Measurements from ENCODE around the gene PNMA5.
"Not testable (repeated sequence)": the region's sequence is repeated elsewhere in the genome, so short reads cannot be mapped to it uniquely, and the experiment has no call there.

- TF ChIP-seq, protein P1, sequence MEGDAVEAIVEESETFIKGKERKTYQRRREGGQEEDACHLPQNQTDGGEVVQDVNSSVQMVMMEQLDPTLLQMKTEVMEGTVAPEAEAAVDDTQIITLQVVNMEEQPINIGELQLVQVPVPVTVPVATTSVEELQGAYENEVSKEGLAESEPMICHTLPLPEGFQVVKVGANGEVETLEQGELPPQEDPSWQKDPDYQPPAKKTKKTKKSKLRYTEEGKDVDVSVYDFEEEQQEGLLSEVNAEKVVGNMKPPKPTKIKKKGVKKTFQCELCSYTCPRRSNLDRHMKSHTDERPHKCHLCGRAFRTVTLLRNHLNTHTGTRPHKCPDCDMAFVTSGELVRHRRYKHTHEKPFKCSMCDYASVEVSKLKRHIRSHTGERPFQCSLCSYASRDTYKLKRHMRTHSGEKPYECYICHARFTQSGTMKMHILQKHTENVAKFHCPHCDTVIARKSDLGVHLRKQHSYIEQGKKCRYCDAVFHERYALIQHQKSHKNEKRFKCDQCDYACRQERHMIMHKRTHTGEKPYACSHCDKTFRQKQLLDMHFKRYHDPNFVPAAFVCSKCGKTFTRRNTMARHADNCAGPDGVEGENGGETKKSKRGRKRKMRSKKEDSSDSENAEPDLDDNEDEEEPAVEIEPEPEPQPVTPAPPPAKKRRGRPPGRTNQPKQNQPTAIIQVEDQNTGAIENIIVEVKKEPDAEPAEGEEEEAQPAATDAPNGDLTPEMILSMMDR (IDR thresholded peaks at IDR 0.05; ENCODE audit: low read length) = not testable (repeated sequence)
- TF ChIP-seq EZH2 (IDR thresholded peaks at IDR 0.05; ENCODE audit: borderline replicate concordance, low read length) = not testable (repeated sequence)
Observed at GRCh38 chrX:153028487-153028886, 34.6 kb upstream of the PNMA5 start.
